ENCODE data around the gene IL17REL. TPM values are rescaled to one million over a fixed set of nuclear protein-coding genes. Genes with fewer than 3 reads are reported as not detected.

Gene IL17REL
- total and polyA plus RNA-seq, 2 of the 13 experiments (the other 11 are each of a cell fraction or from before 2014, with no cell fraction given): not detected

DNA sequence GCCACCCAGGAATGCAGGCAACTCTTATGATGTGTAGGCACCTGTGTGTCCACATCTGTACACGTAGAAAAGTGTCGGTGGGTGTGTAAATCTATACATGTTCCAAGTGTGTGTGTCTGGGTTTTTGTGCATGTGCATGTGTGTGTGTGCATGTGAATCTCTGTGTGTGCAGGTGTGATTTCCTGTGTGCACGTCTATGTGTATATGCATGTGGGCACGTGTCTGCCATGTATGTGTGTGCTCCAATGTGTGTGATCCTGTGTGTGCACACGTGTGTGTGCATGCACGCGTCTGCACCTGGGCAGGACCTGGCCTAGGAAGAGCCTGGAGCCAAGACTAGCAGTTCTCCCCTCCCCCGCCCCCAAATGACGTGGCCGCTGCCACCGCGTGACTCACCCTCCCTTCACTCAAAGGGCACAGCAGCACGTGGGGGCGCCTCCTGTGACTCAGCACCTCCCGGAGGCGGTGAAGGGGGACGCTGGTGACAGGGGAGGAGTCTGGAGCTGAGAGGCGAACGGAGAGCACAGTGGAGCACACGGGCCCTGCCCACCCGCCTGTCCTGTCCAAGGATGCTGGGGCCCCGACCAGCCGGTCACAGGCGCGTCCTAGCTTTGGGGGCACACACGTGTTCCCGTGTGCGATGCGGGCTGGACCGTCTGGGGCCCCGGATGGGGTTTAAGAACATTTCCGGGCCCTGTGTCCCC, 41.9 kb downstream of the IL17REL start (continued):
- TF ChIP-seq SIX4 (CRISPR knock-in tag; IDR thresholded peaks at IDR 0.05) (peak; percentile 72), ZNF781 (CRISPR knock-in tag; IDR thresholded peaks at IDR 0.05; ENCODE audit: borderline replicate concordance, not compliant biosample characterization) (no peak), ZNF251 (CRISPR knock-in tag; IDR thresholded peaks at IDR 0.05) (no peak), ZNF446 (CRISPR knock-in tag; IDR thresholded peaks at IDR 0.05) (no peak), ZNF292 (CRISPR knock-in tag; IDR thresholded peaks at IDR 0.05; ENCODE audit: borderline replicate concordance, low read depth) (0 out of 2 replicates have a peak, but pooled peaks have one; percentile 42), ZNF530 (CRISPR knock-in tag; IDR thresholded peaks at IDR 0.05; ENCODE audit: low read depth) (no peak)
- TF ChIP-seq, protein P1, sequence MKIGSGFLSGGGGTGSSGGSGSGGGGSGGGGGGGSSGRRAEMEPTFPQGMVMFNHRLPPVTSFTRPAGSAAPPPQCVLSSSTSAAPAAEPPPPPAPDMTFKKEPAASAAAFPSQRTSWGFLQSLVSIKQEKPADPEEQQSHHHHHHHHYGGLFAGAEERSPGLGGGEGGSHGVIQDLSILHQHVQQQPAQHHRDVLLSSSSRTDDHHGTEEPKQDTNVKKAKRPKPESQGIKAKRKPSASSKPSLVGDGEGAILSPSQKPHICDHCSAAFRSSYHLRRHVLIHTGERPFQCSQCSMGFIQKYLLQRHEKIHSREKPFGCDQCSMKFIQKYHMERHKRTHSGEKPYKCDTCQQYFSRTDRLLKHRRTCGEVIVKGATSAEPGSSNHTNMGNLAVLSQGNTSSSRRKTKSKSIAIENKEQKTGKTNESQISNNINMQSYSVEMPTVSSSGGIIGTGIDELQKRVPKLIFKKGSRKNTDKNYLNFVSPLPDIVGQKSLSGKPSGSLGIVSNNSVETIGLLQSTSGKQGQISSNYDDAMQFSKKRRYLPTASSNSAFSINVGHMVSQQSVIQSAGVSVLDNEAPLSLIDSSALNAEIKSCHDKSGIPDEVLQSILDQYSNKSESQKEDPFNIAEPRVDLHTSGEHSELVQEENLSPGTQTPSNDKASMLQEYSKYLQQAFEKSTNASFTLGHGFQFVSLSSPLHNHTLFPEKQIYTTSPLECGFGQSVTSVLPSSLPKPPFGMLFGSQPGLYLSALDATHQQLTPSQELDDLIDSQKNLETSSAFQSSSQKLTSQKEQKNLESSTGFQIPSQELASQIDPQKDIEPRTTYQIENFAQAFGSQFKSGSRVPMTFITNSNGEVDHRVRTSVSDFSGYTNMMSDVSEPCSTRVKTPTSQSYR (CRISPR knock-in tag; IDR thresholded peaks at IDR 0.05; ENCODE audit: borderline replicate concordance): peak; percentile 96

DNA sequence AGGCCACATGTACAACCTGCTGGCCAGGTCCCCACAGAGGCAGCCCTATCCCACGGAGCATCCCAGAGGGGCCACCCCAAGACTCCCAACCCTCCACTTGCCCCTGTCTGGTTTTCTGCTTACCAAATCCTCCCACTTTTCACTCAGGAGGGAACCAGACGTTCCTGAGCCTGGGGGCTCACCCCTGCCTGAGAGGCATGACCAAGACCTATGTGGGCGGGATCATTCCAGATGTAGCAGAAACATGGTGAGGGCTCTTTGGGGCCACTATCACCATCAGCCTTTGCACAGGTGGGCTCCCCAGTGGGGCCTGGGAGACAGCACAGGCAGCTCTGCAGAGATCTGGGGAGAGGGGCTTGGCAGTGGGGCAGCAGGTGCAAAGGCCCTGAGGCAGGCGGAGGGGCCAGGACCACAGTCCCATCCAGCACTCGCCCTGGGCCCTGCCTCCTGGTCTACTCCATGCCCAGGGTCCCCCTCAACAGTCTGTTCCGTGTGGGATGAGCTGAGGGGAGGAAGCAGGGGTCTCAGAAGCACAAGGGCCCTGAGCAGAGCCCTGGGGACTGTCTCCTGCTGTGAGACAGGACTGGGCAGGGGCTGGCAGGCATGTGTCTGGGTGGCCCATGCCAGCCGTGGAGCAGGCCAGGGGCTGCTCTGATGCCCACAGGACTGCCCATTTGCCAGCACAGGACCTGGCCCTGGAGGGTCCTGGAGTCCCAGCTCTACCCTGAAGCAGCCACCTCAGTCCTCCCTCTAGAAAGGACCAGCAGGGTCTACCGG, 42.6 kb downstream of the IL17REL start:
- Histone ChIP-seq H3K9ac (ENCODE audit: insufficient read depth, low read depth, low read length) (peak overlapping the region; percentile 51), H3K9me3 (ENCODE audit: low read length) (no peaks in the 10 kb centered on the region), H3K4me2 (ENCODE audit: low read depth, low read length) (peak overlapping the region; percentile 79; the same call in 1 of the 2 replicates), H3K27ac (ENCODE audit: extremely low read length, insufficient read depth, low read length) (peak overlapping the region; percentile 31), H3K4me1 (ENCODE audit: insufficient read depth, low read length) (peaks cover 78% of the 10 kb centered on the region), H4K20me1 (ENCODE audit: insufficient read depth, low read length) (peaks cover 4% of the 10 kb centered on the region; the same call in 1 of the 2 replicates), H3K27me3 (ENCODE audit: control insufficient read depth in 1 of 2, insufficient read depth in 2 of 2, low read length in 2 of 2) (no peaks in the 10 kb centered on the region), H2AFZ (ENCODE audit: low read length) (no peak overlapping the region), H3K4me3 (replicated peaks in 1 of 3; ENCODE audit: insufficient read depth in 1 of 3, low read depth in 2 of 3, low read length in 3 of 3) (peak overlapping the region in 1 of 3 experiments; percentile 71; a peak in 1 of 6 replicates), H3K36me3 (replicated peaks in 1 of 2; ENCODE audit: control insufficient read depth in 1 of 2, insufficient read depth in 2 of 2, low read length in 2 of 2) (no peaks in the 10 kb centered on the region), H3K79me2 (ENCODE audit: insufficient read depth, low read length) (no peaks in the 10 kb centered on the region)
- DNase-seq (ENCODE audit: low spot score) (no peak), ATAC-seq (no peak), FAIRE-seq (no peak)
- ChIA-PET CTCF (ENCODE audit: low intra/inter-chr PET ratio, low total read pairs) (no interaction called here), POLR2A (interaction anchor here (1.2 to 16.4 kb wide), 5 partner anchors 18 to 52 kb away, joined by 6 to 722 read pairs (median 18); partner anchors contain the start of genes ALG12, CRELD2 and PIM3)
- intact Hi-C loops (cut with micrococcal nuclease; ENCODE audit: unreplicated experiment) (loop anchor here (5.0 kb wide), 1 partner anchor 38 kb away; no protein-coding TSS in a partner anchor), in situ Hi-C loops (cut with HindIII; ENCODE audit: extremely low pct_ligation_motif_present, low pct_unique_long_range_greater_than_20kb) (loop anchor here (5.0 kb wide), 1 partner anchor 38 kb away; no protein-coding TSS in a partner anchor)
- WGBS (ENCODE audit: low lambda C conversion rate): 56% methylated on average over 4 of the region's 8 CpGs
- TF ChIP-seq, protein P2, sequence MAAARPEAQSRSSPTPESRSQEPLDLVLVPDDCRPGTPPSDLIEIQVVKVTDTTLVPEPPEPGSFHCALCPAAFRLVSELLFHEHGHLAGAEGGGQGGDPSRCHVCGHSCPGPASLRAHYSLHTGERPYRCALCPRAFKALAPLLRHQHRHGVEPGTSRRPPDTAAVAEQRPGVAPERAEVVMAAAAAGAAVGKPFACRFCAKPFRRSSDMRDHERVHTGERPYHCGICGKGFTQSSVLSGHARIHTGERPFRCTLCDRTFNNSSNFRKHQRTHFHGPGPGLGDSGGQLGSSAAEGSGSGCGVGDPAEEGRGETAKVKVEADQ (CRISPR knock-in tag; IDR thresholded peaks at IDR 0.05; ENCODE audit: borderline replicate concordance): peak; percentile 13; the same call in 1 of the 2 replicates
- peak; percentile 50; the same call in 1 of the 2 replicates for TF ChIP-seq ZMYM3 (CRISPR knock-in tag; IDR thresholded peaks at IDR 0.05)
- TF ChIP-seq, protein P3, sequence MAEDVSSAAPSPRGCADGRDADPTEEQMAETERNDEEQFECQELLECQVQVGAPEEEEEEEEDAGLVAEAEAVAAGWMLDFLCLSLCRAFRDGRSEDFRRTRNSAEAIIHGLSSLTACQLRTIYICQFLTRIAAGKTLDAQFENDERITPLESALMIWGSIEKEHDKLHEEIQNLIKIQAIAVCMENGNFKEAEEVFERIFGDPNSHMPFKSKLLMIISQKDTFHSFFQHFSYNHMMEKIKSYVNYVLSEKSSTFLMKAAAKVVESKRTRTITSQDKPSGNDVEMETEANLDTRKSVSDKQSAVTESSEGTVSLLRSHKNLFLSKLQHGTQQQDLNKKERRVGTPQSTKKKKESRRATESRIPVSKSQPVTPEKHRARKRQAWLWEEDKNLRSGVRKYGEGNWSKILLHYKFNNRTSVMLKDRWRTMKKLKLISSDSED (CRISPR knock-in tag; IDR thresholded peaks at IDR 0.05): no peak
- 0 out of 2 replicates have a peak, but pooled peaks have one; percentile 1 for TF ChIP-seq ZNF33B (CRISPR knock-in tag; IDR thresholded peaks at IDR 0.05)
- TF ChIP-seq POLR2A (IDR thresholded peaks at IDR 0.05; ENCODE audit: insufficient read depth in 1 of 2, low read depth in 2 of 2, low read length in 2 of 2): 0 out of 4 replicates have a peak, but pooled peaks of 1 of the 2 experiments have one; percentile 12
- TF ChIP-seq CBFB (CRISPR knock-in tag; IDR thresholded peaks at IDR 0.05): no peak
- no peak for TF ChIP-seq HMG20B (CRISPR knock-in tag; conservative IDR thresholded peaks at IDR 0.05)
- no TSS peak for BruUV-seq (replicated peaks)

All from HepG2 (cell line).